SK-N-SH (cell line): ENCODE measurements around the gene CDH23. TPM values are rescaled to one million over a fixed set of nuclear protein-coding genes. Genes with fewer than 3 reads are reported as not detected.

Experiments used
- CTCF ChIA-PET: fragments of 300-600, 350-600 bp; formaldehyde crosslinking; extraction: SDS; loops from one replicate; lab custom pipeline; 2021; lab: Yijun Ruan, JAX
- POLR2A ChIA-PET: fragments of 350-600 bp; sonication (Branson Sonifier 250); formaldehyde crosslinking; extraction: SDS; loops from one replicate; lab custom pipeline; 2020; ENCODE audit warnings: antibody characterized with exemption, inconsistent platforms; lab: Yijun Ruan, JAX
- DNase-seq: peaks from one replicate; pipeline ENCODE4 v3.0.0; 2012
- H2AFZ ChIP-seq: fragments of 200-600 bp; sonication (generic); 2 replicates; pipeline ENCODE4 v1.8.1; 2016; ENCODE audit warnings: antibody characterized with exemption, mild to moderate bottlenecking, low read depth
- H3F3A ChIP-seq: fragments of 200-600 bp; sonication (generic); replicated peaks from 2 replicates; pipeline ENCODE3; 2016; ENCODE audit warnings: antibody characterized with exemption, mild to moderate bottlenecking; ENCODE audit not compliant: insufficient read depth
- H3K27ac ChIP-seq, 2 experiments: fragments of 200-500 bp in 1 of 2; fragments of 200-600 bp in 1 of 2; sonication (Bioruptor generic) in 1 of 2; sonication (generic), shearing (Covaris generic) in 1 of 2; 2 replicates each; pipeline versions ENCODE4 v1.5.1 to v1.6.1; 2014 to 2016; ENCODE audit warnings: low read depth in 2 of 2, inconsistent platforms in 1 of 2, low read length in 1 of 2, mild to moderate bottlenecking in 1 of 2, mixed read lengths in 1 of 2
- H3K27me3 ChIP-seq: fragments of 200-600 bp; sonication (generic), shearing (Covaris generic); 2 replicates; pipeline ENCODE4 v1.6.1; 2016; ENCODE audit warnings: mixed run types; ENCODE audit not compliant: insufficient read depth
- H3K36me3 ChIP-seq, 2 experiments: fragments of 200-500 bp in 1 of 2; fragments of 200-600 bp in 1 of 2; sonication (Bioruptor generic) in 1 of 2; sonication (generic) in 1 of 2; replicated peaks in 1 of 2; 2 replicates each; pipeline versions ENCODE3 to v1.5.1; 2014 to 2016; ENCODE audit warnings: low read length in 1 of 2, mild to moderate bottlenecking in 1 of 2; ENCODE audit not compliant: insufficient read depth in 2 of 2, control insufficient read depth in 1 of 2
- H3K4me1 ChIP-seq, 2 experiments: fragments of 200-500 bp in 1 of 2; fragments of 200-600 bp in 1 of 2; sonication (Bioruptor generic) in 1 of 2; sonication (generic), shearing (Covaris generic) in 1 of 2; 2 replicates each; pipeline versions ENCODE4 v1.5.1 to v1.6.1; 2014 to 2016; ENCODE audit warnings: low read depth in 1 of 2, low read length in 1 of 2, mixed run types in 1 of 2; ENCODE audit not compliant: insufficient read depth in 2 of 2, control insufficient read depth in 1 of 2
- H3K4me2 ChIP-seq: fragments of 200-600 bp; sonication (generic), shearing (Covaris generic); 2 replicates; pipeline ENCODE4 v1.6.1; 2017; ENCODE audit warnings: mixed run types
- H3K4me3 ChIP-seq, 2 experiments: fragments of 200-500 bp in 1 of 2; fragments of 200-600 bp in 1 of 2; sonication (Bioruptor generic) in 1 of 2; sonication (generic), shearing (Covaris generic) in 1 of 2; 2 replicates each; pipeline versions ENCODE4 v1.5.1 to v1.8.1; 2014 to 2016; ENCODE audit warnings: low read depth in 2 of 2, inconsistent platforms in 1 of 2, low read length in 1 of 2, mild to moderate bottlenecking in 1 of 2, mixed read lengths in 1 of 2, moderate library complexity in 1 of 2
- H3K79me2 ChIP-seq: fragments of 200-600 bp; sonication (generic); 2 replicates; pipeline ENCODE4 v1.8.1; 2017; ENCODE audit warnings: mild to moderate bottlenecking; ENCODE audit not compliant: insufficient read depth
- H3K9ac ChIP-seq: fragments of 200-600 bp; sonication (generic); 2 replicates; pipeline ENCODE4 v1.6.1; 2017; ENCODE audit warnings: mixed run types
- H3K9me2 ChIP-seq: fragments of 200-600 bp; sonication (generic); 2 replicates; pipeline ENCODE4 v1.6.1; 2017; ENCODE audit warnings: mixed run types
- H3K9me3 ChIP-seq: fragments of 200-600 bp; sonication (generic); 2 replicates; pipeline ENCODE4 v1.6.1; 2017; ENCODE audit warnings: mixed run types, mild to moderate bottlenecking, moderate library complexity
- H4K20me1 ChIP-seq: fragments of 200-600 bp; sonication (generic); 2 replicates; pipeline ENCODE4 v1.6.1; 2017; ENCODE audit warnings: mild to moderate bottlenecking, mixed run types; ENCODE audit not compliant: insufficient read depth
- CHD2 ChIP-seq: fragments of 150-350 bp; IDR thresholded peaks from 2 replicates; pipeline ENCODE4 v1.6.1; 2018; ENCODE audit warnings: low read length; ENCODE audit not compliant: partially characterized antibody
- ELF1 ChIP-seq: IDR thresholded peaks from 2 replicates; pipeline ENCODE4 v1.4.0; 2012
- GABPA ChIP-seq: IDR thresholded peaks from 2 replicates; pipeline ENCODE4 v1.4.0; 2012; ENCODE audit warnings: low read depth, mild to moderate bottlenecking
- MEF2A ChIP-seq: IDR thresholded peaks from 2 replicates; pipeline ENCODE4 v1.4.0; 2012; ENCODE audit warnings: low read depth, borderline replicate concordance
- RXRA ChIP-seq: IDR thresholded peaks from 2 replicates; pipeline ENCODE4 v1.4.0; 2012; ENCODE audit warnings: low read depth, mild to moderate bottlenecking, borderline replicate concordance
- TAF1 ChIP-seq: IDR thresholded peaks from 2 replicates; pipeline ENCODE4 v1.6.1; 2012; ENCODE audit warnings: low read depth, mild to moderate bottlenecking, low read length, moderate library complexity, borderline replicate concordance
- WGBS: methylation state at CpG from one replicate; pipeline ENCODE4 v1.1.6; 2017; ENCODE audit warnings: low lambda C conversion rate; 5-methylcytosine and 5-hydroxymethylcytosine counted together
- polyA plus RNA-seq, 3 experiments: library from polyadenylated mRNA; depleted of rRNA; stranded (reverse); fragments of >200 nt; gene quantifications; 2 replicates each; pipeline ENCODE4 v1.2.3, GENCODE V29; 2012
- TF ChIP-seq, protein P1 (sequence below): IDR thresholded peaks from 2 replicates; pipeline ENCODE4 v1.4.0; 2012; ENCODE audit warnings: low read depth, borderline replicate concordance
- TF ChIP-seq, protein P2 (sequence below): fragments of 200-600 bp; sonication (generic); IDR thresholded peaks from 2 replicates; pipeline ENCODE4 v1.6.1; 2017; ENCODE audit warnings: antibody characterized with exemption, mild to moderate bottlenecking, moderate library complexity
- TF ChIP-seq, protein P3 (sequence below): fragments of 150-350 bp; IDR thresholded peaks from 2 replicates; pipeline ENCODE4 v1.6.1; 2017; ENCODE audit warnings: antibody characterized with exemption, low read length, low read depth, borderline replicate concordance
- TF ChIP-seq, protein P4 (sequence below): IDR thresholded peaks from 2 replicates; pipeline ENCODE4 v1.6.1; 2012; ENCODE audit warnings: mild to moderate bottlenecking, low read depth, low read length, moderate library complexity
- TF ChIP-seq, protein P5 (sequence below): IDR thresholded peaks from 2 replicates; pipeline ENCODE4; 2012

CDH23 gene
- polyA plus RNA-seq, 1 of the 3 experiments (the other 2 are of a cell fraction): 0.03 TPM

DNA sequence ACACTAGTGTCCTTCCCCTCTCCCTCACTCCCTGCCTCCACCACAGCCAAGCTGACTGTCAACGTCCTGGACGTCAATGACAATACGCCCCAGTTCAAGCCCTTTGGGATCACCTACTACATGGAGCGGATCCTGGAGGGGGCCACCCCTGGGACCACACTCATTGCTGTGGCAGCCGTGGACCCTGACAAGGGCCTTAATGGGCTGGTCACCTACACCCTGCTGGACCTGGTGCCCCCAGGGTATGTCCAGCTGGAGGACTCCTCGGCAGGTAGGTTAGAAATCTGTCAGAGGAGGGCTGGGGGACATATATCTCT lies 401.5 kb downstream of the CDH23 start:
- Histone ChIP-seq H3K36me3 (no peaks in the 10 kb centered on the region), H4K20me1 (no peaks in the 10 kb centered on the region), H3K9me2 (no peaks in the 10 kb centered on the region), H3K9ac (no peak overlapping the region), H3K79me2 (no peaks in the 10 kb centered on the region), H2AFZ (no peak overlapping the region), H3F3A (no peaks in the 10 kb centered on the region), H3K27ac (no peak overlapping the region), H3K4me2 (no peak overlapping the region), H3K4me1 (no peaks in the 10 kb centered on the region), H3K27me3 (no peaks in the 10 kb centered on the region), H3K9me3 (no peaks in the 10 kb centered on the region), H3K4me3 (no peak overlapping the region)
- ChIA-PET POLR2A (no interaction called here), CTCF (interaction anchor here (0.9 to 1.5 kb wide), 4 partner anchors 9 to 70 kb away, joined by 3 to 5 read pairs (median 3); no protein-coding TSS in a partner anchor)
- no peak for TF ChIP-seq TAF1
- DNase-seq: no peak
- WGBS: 61% methylated on average over 5 of the region's 6 CpGs

DNA sequence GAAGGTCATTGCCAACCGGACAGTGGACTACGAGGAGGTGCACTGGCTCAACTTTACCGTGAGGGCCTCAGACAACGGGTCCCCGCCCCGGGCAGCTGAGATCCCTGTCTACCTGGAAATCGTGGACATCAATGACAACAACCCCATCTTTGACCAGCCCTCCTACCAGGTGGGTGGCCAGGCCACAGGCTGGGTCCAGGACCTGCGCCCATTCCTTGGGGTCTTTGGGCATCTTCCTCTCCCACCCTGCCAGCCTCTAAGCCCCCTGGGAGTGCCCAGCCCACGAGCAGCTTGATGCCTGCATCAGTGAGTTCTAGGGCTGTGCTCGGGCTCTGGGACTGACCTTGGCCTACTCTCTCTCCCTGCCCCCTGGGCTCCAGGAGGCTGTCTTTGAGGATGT lies 402.4 kb downstream of the CDH23 start:
- Histone ChIP-seq H3K4me2 (no peak overlapping the region), H2AFZ (no peak overlapping the region), H3K27me3 (no peaks in the 10 kb centered on the region), H3K4me1 (no peaks in the 10 kb centered on the region), H3K36me3 (no peaks in the 10 kb centered on the region), H3K9me2 (no peaks in the 10 kb centered on the region), H3K9ac (no peak overlapping the region), H3K4me3 (no peak overlapping the region), H4K20me1 (no peaks in the 10 kb centered on the region), H3K27ac (no peak overlapping the region), H3K9me3 (no peaks in the 10 kb centered on the region), H3K79me2 (no peaks in the 10 kb centered on the region), H3F3A (no peaks in the 10 kb centered on the region)
- TF ChIP-seq, protein P1, sequence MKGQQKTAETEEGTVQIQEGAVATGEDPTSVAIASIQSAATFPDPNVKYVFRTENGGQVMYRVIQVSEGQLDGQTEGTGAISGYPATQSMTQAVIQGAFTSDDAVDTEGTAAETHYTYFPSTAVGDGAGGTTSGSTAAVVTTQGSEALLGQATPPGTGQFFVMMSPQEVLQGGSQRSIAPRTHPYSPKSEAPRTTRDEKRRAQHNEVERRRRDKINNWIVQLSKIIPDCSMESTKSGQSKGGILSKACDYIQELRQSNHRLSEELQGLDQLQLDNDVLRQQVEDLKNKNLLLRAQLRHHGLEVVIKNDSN: no peak
- ChIA-PET CTCF (interaction anchor here (0.7 to 1.5 kb wide), 3 partner anchors 12 to 101 kb away, joined by 3 to 5 read pairs (median 3); no protein-coding TSS in a partner anchor), POLR2A (no interaction called here)
- 19% methylated on average over 4 of the region's 10 CpGs for WGBS
- no peak for DNase-seq

DNA sequence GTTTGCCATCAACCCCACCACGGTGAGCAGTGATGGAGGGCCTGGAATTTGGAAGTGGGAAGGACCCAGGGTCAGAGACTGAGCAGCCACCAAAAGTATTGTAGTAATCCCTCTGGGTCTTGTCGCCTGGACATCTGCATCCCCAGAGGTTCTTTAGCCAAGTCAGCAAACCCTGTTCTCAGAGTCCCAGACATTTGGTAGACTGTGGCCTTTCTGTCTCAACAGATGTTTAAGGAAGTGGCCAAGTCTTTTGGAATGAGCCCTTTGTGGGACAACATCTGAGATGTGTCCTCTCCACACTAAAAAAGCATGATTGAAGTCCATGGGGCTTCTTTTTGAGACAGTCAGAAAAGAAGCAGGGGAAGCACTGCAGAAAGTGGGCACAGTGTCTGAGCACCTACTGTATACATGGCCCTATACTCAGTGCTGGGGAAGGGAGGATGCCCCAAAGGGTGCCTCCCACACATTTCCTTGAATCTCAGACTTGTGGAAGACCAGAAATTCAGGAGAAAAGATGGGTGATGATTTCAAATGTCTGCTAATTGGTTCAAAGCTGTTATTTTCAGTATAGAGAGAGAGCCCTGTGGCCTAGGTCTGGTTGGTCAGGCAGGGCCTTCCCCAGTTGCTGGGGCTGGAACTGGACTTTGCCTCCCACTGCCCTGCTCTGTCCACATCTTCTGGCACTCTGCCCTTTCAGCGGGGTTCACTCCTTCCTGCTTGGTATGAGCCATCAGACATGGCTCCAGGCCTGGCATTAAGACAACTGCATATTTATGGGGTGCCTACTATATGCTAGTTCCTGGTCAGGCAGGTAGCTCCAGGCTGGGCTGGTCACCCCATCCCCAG lies 403.1 kb downstream of the CDH23 start:
- H3K27me3 ChIP-seq: no peaks in the 10 kb centered on the region
- H3K36me3 ChIP-seq: no peaks in the 10 kb centered on the region
- no peaks in the 10 kb centered on the region for H3K9me3 ChIP-seq
- 0% methylated on average over 1 of the region's 3 CpGs for WGBS
- ChIA-PET POLR2A (no interaction called here), CTCF (interaction anchor here (0.7 kb wide), 1 partner anchor 91 kb away, joined by 3 read pairs; no protein-coding TSS in a partner anchor)
- H3F3A ChIP-seq: no peaks in the 10 kb centered on the region
- no peak overlapping the region for H2AFZ ChIP-seq
- H3K27ac ChIP-seq: no peak overlapping the region
- H3K9ac ChIP-seq: no peak overlapping the region
- no peaks in the 10 kb centered on the region for H3K4me1 ChIP-seq
- DNase-seq: no peak
- H4K20me1 ChIP-seq: no peaks in the 10 kb centered on the region
- no peaks in the 10 kb centered on the region for H3K79me2 ChIP-seq
- no peaks in the 10 kb centered on the region for H3K9me2 ChIP-seq
- no peak overlapping the region for H3K4me3 ChIP-seq
- H3K4me2 ChIP-seq: no peak overlapping the region
- TF ChIP-seq MEF2A (no peak), GABPA (no peak), CHD2 (no peak), RXRA (no peak), ELF1 (no peak)
- TF ChIP-seq, protein P2, sequence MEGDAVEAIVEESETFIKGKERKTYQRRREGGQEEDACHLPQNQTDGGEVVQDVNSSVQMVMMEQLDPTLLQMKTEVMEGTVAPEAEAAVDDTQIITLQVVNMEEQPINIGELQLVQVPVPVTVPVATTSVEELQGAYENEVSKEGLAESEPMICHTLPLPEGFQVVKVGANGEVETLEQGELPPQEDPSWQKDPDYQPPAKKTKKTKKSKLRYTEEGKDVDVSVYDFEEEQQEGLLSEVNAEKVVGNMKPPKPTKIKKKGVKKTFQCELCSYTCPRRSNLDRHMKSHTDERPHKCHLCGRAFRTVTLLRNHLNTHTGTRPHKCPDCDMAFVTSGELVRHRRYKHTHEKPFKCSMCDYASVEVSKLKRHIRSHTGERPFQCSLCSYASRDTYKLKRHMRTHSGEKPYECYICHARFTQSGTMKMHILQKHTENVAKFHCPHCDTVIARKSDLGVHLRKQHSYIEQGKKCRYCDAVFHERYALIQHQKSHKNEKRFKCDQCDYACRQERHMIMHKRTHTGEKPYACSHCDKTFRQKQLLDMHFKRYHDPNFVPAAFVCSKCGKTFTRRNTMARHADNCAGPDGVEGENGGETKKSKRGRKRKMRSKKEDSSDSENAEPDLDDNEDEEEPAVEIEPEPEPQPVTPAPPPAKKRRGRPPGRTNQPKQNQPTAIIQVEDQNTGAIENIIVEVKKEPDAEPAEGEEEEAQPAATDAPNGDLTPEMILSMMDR: no peak
- TF ChIP-seq, protein P3, sequence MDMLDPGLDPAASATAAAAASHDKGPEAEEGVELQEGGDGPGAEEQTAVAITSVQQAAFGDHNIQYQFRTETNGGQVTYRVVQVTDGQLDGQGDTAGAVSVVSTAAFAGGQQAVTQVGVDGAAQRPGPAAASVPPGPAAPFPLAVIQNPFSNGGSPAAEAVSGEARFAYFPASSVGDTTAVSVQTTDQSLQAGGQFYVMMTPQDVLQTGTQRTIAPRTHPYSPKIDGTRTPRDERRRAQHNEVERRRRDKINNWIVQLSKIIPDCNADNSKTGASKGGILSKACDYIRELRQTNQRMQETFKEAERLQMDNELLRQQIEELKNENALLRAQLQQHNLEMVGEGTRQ: no peak
- TF ChIP-seq, protein P4, sequence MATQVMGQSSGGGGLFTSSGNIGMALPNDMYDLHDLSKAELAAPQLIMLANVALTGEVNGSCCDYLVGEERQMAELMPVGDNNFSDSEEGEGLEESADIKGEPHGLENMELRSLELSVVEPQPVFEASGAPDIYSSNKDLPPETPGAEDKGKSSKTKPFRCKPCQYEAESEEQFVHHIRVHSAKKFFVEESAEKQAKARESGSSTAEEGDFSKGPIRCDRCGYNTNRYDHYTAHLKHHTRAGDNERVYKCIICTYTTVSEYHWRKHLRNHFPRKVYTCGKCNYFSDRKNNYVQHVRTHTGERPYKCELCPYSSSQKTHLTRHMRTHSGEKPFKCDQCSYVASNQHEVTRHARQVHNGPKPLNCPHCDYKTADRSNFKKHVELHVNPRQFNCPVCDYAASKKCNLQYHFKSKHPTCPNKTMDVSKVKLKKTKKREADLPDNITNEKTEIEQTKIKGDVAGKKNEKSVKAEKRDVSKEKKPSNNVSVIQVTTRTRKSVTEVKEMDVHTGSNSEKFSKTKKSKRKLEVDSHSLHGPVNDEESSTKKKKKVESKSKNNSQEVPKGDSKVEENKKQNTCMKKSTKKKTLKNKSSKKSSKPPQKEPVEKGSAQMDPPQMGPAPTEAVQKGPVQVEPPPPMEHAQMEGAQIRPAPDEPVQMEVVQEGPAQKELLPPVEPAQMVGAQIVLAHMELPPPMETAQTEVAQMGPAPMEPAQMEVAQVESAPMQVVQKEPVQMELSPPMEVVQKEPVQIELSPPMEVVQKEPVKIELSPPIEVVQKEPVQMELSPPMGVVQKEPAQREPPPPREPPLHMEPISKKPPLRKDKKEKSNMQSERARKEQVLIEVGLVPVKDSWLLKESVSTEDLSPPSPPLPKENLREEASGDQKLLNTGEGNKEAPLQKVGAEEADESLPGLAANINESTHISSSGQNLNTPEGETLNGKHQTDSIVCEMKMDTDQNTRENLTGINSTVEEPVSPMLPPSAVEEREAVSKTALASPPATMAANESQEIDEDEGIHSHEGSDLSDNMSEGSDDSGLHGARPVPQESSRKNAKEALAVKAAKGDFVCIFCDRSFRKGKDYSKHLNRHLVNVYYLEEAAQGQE: no peak
- TF ChIP-seq, protein P5, sequence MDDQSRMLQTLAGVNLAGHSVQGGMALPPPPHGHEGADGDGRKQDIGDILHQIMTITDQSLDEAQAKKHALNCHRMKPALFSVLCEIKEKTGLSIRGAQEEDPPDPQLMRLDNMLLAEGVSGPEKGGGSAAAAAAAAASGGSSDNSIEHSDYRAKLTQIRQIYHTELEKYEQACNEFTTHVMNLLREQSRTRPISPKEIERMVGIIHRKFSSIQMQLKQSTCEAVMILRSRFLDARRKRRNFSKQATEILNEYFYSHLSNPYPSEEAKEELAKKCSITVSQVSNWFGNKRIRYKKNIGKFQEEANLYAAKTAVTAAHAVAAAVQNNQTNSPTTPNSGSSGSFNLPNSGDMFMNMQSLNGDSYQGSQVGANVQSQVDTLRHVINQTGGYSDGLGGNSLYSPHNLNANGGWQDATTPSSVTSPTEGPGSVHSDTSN: no peak
